H4 (cell line): ENCODE measurements around the gene RYR2. TPM values are rescaled to one million over a fixed set of nuclear protein-coding genes. Genes with fewer than 3 reads are reported as not detected.
"Not testable (repeated sequence)": the region's sequence is repeated elsewhere in the genome, so short reads cannot be mapped to it uniquely, and the experiment has no call there.

Source experiments
- DNase-seq: peaks from one replicate; pipeline ENCODE4 v3.0.0-alpha.2; 2015; ENCODE audit warnings: low spot score
- total RNA-seq: library from RNA; depleted of rRNA; stranded (reverse); fragments of >200 nt; shearing (Covaris generic); gene quantifications from 2 replicates; pipeline ENCODE4 v1.2.3, GENCODE V29; 2014

The RYR2 gene
- total RNA-seq, 1 experiment from 2014 or later = 1.7 TPM

DNA sequence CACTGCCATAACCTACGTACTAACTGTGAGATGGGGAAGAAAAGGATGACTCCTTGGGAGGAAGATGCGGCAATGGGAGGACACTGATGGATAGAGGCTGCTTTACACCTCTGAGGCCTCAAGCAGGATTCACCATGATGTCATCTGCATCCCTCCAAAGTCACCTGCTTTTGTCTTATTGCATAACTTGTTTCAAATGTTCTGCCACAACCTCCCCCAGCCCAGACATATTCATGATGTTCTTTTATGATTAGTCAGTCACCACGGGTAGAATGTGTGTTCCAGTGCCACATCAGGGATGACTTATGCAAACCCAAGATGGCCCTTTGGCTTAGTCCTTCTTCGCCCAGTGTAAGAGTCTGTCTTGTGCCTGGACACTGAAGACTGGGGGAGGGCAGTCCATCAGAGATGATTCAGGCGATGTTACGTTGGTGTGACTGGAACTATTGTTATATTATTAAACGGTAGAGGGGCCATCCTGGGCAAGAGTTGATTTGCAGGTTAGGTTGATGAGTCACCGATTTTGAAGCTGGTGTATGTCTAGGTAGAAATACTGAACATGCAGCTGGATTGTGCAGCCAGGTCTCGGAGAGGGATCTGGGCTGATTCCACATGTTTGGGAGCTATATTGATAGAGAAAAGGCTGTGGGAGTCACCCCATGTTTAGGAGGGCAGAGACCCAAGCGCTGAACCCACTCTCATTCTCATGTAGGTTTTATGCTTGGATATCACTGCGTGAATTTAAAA lies 32.6 kb downstream of the RYR2 start:
- no peak for DNase-seq

DNA sequence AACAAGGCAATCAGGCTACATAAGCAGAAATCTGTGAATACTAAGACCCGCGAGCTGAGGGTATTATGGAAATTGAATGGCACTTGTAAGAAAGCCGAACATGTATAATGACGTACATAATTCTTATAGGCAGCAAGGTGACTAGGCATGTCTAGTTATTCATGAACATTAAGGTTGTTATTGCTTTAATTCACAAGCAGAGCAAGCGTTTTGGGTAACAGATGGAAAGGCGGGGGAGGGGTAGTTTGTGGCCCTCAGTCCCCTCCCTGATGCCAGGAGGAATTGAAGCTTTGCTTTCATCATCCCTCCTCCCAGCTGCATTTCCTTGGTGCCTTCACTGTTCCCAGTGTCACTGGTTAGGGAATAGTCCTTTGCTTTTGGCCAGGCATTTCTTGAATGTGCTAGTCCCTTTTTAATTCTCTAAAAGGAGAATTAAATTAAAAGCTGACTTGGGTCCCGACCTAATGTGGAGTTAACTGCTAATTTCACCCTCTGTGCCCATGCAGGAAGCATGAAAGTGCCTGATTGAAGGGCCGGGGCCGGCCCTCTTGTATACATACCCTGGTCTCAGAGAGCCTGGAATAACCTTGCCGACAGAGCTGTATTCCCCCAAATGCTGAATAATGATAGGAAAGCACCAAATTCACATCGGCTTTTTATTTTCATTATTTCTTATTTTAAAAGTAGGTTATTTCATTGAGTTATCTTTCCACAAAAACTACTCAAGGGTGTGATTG lies 42.5 kb downstream of the RYR2 start:
- no peak for DNase-seq

DNA sequence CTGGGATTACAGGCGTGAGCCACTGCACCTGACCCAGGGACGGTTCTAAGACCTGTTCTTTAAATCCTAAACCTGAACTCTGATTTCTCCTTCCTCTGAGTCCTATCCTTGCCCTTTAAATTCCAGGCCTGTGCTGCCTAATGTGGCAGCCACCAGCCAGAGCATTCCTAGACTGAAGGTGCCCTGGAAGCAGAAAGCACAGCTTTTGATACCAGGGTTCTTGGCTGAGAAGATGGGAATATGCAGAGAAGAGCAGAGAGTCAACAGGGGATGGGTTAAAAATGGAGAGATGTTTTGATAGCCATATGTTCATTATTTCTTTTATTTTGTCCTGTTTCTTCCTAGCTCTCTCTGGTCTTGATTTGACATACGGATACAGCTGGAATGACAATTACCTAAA lies 49.7 kb downstream of the RYR2 start:
- no peak for DNase-seq

DNA sequence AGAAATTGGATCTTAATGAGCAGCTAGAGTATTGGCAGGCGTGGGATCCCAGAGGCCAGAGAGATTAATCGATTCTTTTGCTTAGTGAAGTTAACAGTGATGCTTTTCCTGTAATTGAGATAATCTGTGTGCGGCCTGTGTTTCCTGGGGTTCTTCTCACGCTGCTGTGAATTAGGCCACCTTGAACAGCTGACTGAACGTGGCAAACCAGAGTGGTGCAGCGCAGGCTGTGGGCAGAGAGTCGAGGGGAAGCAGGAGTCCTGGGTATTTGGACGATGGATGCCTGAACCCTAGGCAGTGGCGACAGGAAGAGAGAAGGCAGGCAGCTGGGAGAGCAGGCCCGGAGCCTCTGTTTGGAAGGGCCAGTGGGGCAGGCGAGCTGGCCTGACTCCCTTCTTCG lies 51.7 kb downstream of the RYR2 start:
- no peak for DNase-seq

DNA sequence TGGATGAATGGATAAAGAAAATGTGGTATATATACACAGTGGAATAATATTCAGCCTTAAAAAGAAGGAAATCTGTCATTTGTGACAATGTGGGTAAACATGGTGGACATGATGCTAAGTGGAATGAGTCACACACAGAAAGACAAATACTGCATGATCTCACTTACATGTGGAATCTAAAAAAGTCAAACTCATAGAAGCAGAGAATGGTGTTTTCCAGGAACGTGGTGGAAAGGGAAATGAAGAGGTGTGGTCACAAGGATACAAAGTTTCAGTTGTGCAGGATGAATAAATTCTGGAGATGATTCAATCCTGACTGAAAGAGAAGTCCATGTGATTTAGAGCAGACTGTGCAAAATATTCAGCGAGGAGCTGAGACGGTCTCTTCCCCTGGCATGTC lies 56.6 kb downstream of the RYR2 start:
- DNase-seq = peak; percentile 27

DNA sequence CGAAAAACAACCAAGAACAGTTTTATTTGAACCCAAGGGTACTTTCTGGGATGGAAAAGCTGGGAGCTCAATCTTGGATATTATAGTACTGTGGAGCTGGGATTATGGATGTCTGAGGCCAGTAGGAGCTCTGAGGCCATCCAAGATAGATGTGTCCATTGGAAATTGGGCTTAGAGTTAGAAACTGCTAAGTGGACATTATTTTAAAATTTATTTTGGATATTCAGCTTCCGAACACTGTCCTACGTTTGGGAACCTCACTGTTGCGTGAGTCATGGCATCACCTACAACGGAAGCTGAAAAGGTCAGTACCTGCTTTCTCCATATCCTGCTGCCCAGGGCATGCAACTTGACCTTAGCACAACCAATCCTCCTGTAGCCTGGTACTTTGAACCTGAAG lies 61.0 kb downstream of the RYR2 start:
- DNase-seq = no peak

DNA sequence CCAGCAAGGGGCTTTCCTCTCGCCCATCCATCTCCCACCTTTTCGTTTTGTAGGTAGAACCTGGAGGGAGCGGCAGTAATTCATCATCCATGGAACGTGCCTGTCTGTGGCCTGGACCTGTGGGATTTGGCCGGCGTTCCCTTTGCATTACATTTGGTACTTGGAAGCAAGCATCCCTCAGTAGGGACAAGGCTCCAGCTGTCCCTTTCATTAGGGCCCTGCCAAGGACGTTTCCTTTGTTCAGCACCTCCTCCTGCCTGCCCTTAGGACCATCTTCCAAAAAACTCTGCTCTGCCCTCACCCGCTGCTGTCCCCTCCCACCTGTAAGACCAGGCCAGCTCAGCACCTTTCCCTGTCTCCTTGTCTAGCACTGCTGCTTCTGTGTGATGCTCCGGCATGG lies 62.1 kb downstream of the RYR2 start:
- no peak for DNase-seq

DNA sequence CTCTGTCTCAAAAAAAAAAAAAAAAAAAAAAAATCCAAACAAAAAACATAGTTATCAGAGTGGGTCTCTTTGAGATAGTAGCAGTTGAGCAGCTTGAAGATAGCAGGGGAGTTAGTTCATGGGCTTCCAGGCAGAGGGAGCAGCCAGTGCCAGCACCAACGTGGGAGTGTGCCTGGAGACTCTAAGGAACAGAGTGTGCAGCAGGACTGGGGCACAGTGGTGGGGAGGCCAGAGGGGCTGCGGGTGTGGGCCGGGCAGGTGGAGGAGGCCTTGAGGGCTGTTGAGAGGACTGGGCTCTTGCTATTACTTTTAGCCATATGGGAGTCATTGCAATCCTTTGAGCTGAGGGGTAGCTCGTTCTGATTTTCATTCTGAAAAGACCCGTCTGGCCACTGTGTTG lies 63.8 kb downstream of the RYR2 start:
- DNase-seq = no peak

DNA sequence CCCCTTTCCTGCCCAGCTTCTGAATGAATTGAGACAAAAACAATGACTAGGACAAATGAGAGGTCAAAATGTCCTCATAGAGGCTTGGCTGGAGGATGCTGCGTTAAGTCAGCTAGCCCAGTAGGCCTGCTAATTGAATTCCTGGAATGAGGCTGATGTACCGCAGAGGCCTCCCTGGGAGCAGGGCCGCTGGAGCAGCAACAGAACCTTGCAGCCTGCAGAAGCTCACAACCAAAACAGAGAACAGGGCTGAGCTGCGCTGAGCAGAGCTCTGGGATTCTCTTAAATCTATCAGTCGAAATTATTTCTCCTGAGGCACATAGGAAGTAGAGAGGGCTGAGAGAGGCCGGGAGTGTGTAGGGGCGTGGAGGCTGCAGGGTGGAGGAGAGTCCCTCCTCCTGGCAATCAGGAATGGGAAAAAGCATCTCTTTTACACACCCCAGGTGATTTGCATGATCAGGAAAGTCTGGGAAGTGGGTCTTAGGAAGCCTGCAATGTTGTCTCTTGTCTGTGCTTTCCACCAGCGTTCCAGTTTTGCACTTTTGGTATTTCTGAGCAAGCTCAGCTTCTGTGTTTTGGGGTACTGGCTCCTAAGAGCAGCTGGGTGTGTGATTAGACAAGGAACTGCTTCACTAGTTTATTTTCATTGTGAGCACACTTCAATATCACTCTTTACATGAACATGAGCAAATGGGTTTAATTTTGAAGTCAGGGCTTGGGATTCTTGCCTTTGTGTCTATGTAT lies 66.5 kb downstream of the RYR2 start:
- DNase-seq = no peak

DNA sequence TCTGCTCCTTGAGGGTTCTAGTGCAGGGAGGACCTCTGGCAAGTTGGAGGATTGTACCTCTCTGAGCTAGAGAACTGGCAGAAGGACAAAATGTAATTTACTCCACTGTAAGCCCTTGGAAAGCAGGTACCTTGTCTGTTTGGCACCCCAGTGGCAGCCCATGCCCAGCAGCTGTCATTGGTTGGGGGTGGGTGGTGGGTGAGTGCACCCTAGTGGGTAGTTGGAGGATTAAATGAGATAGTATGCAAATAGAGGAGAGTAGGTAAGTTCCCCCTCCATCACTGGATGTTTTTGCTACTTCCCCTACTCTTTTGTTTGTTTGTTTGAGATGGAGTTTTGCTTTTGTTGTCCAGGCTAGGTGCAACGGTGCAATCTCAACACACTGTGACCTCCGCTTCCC lies 69.8 kb downstream of the RYR2 start:
- DNase-seq = no peak

DNA sequence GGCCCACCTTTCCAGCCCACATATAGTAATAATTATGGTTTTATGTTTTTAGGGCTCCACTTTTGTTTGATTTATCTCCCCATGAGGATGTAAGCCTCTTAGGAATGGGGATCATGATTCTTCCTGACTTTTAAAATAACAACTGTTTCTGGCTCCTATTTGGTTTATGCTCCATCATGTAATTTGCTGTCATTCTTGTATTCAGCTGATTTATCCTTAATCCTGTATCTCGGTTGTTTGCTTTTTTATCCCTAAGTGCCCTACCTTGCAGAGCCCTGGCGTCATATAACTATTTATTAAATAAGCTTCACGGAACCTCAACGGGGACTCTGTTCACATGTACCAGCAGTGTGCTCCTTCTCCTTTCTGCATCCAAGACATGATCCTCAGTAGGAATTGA lies 70.7 kb downstream of the RYR2 start:
- no peak for DNase-seq

DNA sequence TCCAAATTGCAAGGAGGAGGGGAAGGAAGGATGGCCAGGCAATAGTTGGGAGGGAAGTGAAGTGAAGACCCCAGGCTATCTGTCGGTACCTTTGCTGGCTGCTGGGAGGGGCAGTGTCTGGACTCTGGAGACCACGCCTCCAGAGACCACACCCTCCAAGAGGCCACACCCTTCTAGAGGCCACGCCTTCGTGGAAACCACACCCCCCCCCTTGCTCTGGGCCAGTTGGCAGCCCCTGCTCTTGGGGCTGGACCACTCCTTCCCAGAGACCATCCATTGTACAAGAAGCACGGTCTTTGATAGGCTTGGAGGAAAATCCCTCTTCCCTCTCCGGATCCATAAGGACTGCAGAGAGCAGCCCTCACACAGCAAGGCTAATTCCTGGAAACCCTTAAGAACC lies 73.1 kb downstream of the RYR2 start:
- no peak for DNase-seq

DNA sequence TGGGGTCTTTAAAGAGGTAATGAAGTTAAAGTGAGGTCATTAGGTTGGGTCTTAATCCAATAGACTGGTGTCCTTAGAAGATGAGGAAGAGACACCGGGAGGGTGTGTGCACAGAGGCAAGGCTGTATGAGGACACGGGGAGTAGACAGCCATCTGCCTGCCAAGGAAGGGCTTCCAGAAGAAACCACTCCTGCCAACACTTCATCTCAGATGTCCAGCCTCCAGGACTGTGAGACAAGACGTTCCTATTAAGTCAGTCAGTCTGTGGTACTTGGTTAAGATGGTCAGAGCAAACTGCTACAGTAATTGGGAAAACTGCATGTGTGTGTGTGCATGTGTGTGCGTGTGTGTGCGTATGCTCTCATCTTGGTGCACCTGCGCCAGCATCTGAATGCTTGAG lies 77.1 kb downstream of the RYR2 start:
- no peak for DNase-seq

DNA sequence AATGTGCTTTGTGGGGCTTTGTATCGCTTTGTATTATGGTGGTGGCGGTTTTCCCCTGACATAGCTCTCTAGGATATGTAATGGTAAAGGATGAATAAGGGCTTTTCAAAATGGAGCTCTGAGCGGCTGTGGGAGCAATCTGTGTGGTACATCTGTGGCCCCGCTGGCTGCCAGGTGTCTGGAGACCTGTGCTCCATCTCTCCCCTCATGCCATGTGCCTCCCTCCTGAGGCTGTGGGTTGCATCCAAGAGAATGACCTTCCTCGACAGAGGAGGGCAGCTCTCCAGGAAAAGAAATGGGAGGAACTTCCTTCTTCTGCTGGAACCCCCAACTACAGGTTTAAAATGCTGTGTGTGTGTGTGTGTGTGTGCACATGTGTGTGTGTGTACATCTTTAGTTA lies 78.7 kb downstream of the RYR2 start:
- no peak for DNase-seq

DNA sequence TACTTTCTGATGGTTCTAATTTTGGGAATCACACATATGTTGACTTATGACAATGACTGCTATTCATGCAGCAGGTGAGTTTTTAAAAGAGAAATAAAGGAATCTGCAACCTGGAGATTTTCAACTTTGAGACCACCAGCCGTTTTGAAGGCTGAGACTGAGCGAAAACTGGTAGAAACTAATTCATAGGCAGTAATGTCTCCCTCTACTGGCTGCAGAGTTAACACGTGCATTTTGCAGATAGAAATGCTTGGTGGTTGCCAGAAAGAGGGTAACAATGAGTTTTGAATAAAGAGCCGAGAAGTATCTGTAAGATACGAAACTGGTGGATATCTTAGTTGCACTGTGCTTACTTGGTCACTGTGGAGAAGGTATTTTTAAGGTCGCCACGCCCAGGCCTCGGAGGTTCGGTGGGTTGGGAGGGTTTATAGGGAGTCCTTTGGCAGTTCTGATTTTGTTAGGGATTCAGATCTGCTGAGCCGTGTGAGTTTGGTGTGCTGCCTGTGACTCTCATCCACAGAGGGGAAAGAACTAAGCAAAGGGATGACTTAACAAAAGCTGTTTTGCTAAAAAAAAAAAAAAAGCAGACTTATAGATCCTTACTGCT lies 83.0 kb downstream of the RYR2 start:
- no peak for DNase-seq

DNA sequence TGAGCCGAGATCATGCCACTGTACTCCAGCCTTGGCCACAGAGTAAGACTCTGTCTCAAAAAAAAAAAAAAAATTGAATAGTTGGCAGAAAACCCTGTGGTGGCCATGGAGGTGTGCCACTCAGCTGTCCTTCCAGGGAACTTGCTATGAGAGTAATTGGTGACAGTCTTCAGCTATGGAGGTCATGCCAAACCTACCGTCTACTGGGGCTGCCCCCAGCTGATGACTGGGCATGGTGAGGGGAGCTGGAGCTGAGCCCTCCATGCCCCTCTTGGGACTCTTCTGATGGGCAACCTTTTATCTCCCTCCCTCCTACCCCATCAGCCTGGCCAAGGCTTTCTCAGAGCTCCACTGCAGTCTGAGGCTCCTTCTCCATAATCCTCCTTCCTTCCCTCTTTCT lies 84.2 kb downstream of the RYR2 start:
- DNase-seq = no peak

DNA sequence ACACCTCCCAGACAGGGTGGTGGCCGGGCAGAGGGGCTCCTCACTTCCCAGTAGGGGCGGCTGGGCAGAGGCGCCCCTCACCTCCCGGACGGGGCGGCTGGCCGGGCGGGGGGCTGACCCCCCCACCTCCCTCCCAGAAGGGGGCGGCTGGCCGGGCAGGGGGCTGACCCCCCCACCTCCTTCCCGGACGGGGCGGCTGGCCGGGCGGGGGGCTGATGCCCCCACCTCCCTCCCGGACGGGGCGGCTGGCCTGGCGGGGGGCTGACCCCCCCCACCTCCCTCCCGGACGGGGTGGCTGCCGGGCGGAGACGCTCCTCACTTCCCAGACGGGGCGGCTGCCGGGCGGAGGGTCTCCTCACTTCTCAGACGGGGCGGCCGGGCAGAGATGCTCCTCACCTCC lies 85.3 kb downstream of the RYR2 start:
- DNase-seq = not testable (repeated sequence)

DNA sequence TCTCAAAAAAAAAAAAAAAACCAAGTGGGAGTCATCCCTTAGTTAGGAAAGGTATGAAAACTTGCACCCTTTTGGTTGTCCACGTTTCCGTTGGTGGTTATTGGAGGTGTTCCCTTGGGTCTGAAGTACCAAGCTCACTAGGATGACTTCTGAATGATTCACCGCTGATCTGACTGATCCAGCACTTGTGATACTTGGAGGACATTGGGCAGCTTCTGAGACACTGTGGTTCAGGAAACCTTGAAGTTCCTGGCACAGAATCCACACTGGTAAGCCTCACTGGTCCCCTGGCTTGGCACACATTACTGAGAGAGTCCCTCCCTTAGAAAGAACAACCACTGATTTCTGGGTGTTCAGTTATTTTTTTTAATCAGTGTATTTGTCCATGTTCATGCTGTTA lies 91.9 kb downstream of the RYR2 start:
- no peak for DNase-seq

DNA sequence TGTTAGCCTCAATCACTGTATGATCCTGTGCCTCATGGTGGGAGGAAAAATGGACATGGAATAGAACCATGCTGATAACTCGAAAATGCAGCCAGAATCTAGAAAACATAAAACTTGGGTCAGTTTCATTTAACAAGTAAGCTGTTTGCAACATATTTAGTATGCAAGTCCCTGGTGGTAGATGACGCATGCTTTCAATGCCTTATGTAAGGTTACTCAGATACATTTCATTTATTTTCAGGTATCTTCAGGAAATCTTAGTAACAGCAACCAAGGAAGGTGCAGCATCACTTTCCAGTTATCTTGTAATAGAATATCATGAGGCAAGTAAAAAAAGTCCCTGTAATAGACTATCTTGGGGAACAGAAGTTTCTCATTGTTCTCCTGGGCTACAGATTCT lies 92.9 kb downstream of the RYR2 start:
- DNase-seq = no peak

DNA sequence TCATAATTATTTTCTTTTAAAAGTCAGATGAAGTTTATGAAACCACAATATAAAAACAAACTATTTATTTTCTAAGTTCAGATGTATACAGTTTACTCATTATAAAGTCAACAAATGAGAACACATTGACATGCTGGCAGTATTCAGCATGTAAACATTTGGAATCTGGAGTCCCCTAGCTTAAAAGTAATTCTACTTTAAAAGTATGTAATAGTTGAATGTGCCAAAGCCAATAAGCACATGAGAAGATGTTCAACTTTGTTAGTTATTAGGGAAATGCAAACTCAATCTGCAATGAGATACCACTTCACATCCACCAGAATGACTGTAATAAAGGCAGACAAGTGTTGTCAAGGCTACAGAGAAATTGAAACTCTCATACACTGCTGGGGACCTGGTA lies 96.6 kb downstream of the RYR2 start:
- DNase-seq = no peak

DNA sequence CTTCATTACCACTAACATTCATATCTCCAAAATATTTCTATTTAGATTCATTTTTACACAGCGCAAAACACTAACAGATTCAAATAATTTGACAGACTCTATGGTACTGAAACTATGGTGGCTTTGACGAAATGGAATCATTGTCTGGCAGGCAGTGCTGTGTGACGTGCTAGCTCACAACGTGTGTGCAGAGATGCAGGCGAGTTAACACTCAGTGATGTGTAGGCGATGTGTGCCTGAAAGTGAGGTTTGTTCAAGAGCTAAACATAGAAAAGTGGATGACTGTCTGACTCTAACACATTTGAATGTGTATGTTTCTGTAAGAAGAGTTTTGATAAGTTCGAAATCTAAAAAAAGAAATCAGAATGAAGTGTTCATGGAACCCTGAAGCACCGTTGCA lies 97.7 kb downstream of the RYR2 start:
- no peak for DNase-seq

DNA sequence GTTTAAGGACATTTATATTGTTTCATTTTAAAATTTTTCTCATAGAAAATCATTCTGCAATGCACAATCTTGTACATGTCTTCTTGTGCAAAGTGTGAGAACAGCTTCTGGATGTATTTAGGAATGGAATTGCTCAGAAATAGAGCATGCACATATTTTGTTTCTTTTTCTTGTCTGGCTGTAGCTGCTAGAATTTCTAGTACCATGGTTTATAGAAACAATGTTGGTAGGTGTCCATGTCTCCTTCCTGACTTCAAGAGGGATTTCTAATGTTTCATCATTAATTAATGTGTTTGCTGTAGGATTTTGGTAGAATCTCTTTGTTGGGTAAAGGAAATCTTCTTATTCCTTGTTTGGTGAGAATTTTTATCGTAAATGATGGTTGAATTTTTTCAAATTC lies 99.0 kb downstream of the RYR2 start:
- DNase-seq = no peak

DNA sequence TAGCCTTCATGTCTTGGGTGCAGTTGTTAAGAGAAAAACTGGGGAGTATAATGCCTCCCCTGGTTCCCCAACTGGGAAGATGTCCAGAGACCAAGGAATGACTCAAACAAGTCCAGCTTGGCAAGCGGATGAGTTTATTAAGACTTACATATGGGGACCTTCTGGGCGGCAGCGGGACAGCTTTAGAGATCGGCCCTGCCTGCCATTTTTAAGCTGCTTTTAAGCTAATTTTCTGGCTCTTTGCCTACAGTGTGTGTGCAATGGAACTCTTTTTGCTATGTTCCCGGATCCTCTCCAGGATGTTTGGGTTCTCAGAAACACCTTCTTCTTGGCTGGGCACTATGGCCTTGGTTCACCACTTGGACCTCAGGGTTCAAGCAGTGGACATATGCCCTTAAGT lies 99.5 kb downstream of the RYR2 start:
- DNase-seq = no peak
